GM19351 (cell line): ENCODE measurements around the gene LDLRAD4.
A peak's percentile ranks its signal among the peaks of the same experiment; 100 is the strongest.

ENCODE experiments used
- ATAC-seq: cut with Tn5 transposase; IDR thresholded peaks from one replicate; pipeline ENCODE4 v1.9.1; 2021; ENCODE audit warnings: mild to moderate bottlenecking, moderate library complexity; ENCODE audit not compliant: unreplicated experiment

Gene LDLRAD4

GRCh38 chr18:13264091-13265007, 45.8 kb downstream of the LDLRAD4 start:
- no peak for ATAC-seq

- ATAC-seq: no peak
Measured at GRCh38 chr18:13265008-13265910, 46.7 kb downstream of the LDLRAD4 start.

- ATAC-seq: no peak
Measured at GRCh38 chr18:13265911-13266217, 47.3 kb downstream of the LDLRAD4 start.

- no peak for ATAC-seq
Measured at GRCh38 chr18:13266218-13267100, 47.9 kb downstream of the LDLRAD4 start.

- no peak for ATAC-seq
Measured at GRCh38 chr18:13267431-13267873, 48.9 kb downstream of the LDLRAD4 start.

GRCh38 chr18:13268158-13269012, 49.8 kb downstream of the LDLRAD4 start:
- no peak for ATAC-seq

- ATAC-seq: no peak
Measured at GRCh38 chr18:13269013-13269280, 50.4 kb downstream of the LDLRAD4 start.

GRCh38 chr18:13269521-13270011, 51.0 kb downstream of the LDLRAD4 start:
- ATAC-seq: no peak

GRCh38 chr18:13270279-13270855, 51.8 kb downstream of the LDLRAD4 start:
- ATAC-seq: no peak

GRCh38 chr18:13271302-13271911, 52.8 kb downstream of the LDLRAD4 start:
- no peak for ATAC-seq

GRCh38 chr18:13272416-13272815, 53.9 kb downstream of the LDLRAD4 start:
- no peak for ATAC-seq

- no peak for ATAC-seq
Measured at GRCh38 chr18:13273800-13274199, 55.2 kb downstream of the LDLRAD4 start.

- ATAC-seq: no peak
Measured at GRCh38 chr18:13275075-13275474, 56.5 kb downstream of the LDLRAD4 start.

GRCh38 chr18:13276530-13277520, 58.3 kb downstream of the LDLRAD4 start:
- ATAC-seq: no peak

GRCh38 chr18:13278062-13278630, 59.6 kb downstream of the LDLRAD4 start:
- ATAC-seq: no peak

GRCh38 chr18:13279181-13280069, 60.9 kb downstream of the LDLRAD4 start:
- peak; percentile 86 for ATAC-seq
